CMK (cell line): Measurements from ENCODE around the gene FBXL13.
"Not testable (repeated sequence)": the region's sequence is repeated elsewhere in the genome, so short reads cannot be mapped to it uniquely, and the experiment has no call there.

Experiments used
- DNase-seq: peaks from one replicate; pipeline ENCODE4 v3.0.0-alpha.2; 2010; ENCODE audit warnings: low read depth

FBXL13 gene

DNA sequence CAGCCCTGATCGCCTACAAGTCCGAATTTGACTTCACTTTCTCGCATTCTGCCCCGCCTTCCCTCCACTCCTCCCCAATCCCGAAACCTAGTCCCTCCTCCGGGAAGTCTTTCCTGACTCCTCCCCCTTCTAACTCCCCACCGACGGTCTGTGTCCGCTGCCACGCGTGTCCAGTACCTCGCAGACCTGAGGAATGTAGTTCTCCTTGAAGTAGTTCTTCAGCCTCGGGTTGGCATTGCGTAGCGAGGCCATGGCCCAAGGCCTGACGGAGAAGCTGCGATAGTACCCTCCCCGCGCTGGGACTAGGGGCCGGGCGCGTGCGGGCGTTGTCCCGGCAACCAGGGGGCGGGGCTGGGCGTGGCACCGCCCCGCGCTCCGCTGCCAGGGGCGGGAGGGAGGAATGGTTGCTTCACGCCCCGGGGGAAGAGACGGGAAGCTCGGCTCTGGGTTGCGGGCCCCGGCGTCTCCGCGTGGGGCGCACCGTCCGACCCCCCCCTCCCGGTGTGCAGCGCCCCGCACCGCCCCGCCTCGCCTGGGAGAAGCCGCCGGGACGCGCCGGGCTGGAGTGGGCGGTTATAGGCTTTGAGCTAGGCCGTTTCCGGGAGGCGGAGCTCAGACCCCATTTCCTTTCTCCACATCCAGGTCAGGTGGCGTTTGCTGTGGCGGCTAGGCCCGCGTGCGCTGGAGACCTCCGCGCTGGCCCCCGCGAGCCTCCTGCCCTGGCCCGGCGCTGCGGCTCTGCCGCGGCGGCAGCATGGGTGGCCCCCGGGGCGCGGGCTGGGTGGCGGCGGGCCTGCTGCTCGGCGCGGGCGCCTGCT lies at the start of gene FBXL13, which contains the start of gene ARMC10:
FBXL13 (minus strand) TSS at position 278 of the 818 bp plus-strand sequence.
ARMC10 (plus strand) TSS at position 622 of the 818 bp plus-strand sequence; CDS start at position 755, 133 bp downstream.
- peak; percentile 66 for DNase-seq

DNA sequence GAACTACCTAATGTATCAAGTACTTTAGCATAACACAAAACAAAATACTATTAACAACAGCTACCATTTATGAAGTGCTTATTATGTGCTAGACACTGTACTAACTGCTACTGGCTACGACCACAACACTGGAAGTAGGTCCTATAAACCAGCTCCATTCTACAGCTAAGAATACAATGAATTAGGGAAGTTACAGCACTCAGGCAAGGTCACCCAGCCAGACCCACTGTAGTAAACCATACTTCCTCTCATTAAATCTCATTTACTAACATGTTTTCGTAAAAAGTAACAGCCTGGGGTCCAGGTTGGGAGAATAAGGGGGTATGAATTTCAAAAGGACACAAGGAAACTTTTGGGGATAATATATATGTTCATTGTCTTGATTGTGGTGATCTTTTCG lies 48.9 kb upstream of the FBXL13 start:
- no peak for DNase-seq

DNA sequence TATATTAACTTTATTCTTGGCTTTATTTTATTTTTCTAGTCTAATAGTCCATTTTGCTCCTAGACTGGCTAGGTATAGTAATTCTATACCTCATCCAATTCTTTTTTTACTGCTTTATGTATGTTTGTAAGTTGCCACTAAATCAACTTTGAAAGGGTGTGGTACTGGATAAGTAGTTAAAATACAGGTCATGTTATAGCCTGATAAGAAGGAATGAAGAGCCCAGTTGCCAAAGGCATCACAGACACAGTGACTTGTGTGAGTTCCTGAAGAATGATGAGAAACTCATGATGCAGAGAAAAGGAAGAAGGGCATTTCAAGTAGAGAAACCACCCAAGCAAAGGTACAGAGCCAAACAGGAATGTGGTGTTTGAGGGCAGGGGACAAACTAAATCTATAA lies 47.0 kb upstream of the FBXL13 start:
- no peak for DNase-seq

DNA sequence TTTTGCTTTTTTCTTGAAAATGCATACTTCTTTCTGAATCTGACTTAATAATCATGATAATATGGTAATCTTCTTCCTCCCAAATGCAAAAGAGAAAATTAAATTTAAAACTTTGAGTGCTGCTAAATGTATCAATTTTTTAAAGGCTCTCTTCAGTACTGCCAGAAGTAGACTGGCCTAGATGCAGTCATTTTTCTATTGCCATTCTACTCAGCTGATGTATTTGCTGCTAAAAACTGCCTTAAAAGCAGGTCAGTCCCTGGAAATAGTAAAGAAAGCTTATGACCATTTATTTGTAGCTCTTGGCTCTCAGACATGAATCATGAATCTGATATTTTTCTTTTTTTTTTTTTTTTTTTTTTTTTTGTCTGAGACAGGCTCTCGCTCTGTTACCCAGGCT lies 45.8 kb upstream of the FBXL13 start:
- DNase-seq: no peak

DNA sequence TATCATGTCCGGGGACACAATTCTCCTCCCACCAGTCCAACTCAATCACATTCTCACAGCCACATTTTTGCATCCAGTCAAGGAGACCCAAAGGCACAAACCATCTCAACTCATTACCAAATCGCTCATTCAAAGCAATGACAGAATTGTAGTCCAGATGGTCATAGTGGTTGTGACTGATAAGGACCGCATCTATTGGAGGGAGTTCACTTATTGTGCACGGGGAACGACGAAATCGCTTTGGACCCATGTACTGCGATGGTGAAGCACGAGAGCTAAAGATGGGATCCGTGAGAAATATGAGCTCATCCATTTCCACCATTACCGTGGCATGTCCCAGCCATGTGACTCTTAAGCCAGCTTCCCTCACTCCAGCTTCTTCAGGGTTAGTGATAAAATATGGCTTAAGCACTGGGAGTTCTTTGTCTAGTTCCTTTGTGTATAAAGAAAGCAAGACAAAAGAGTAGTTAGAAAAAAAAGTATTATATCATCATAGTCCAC lies 45.2 kb upstream of the FBXL13 start:
- no peak for DNase-seq

DNA sequence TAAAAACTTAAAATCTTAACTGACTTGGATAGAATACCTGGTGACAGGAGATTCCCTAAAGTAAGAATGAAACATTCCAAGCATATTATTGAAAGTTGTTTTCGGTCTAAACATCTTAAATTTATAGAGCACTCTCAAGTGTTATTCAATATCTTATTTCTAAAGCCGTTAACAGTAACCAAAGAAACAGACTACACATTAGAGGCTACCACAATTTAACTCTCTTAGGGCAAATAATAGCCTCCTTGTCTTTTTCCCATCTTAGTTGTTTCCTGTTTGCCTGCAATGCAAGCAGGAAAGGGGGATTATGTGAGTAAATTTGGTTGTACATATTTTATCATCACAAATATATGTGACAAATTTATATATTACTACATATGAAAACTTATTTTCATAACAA lies 42.9 kb upstream of the FBXL13 start:
- DNase-seq: no peak

DNA sequence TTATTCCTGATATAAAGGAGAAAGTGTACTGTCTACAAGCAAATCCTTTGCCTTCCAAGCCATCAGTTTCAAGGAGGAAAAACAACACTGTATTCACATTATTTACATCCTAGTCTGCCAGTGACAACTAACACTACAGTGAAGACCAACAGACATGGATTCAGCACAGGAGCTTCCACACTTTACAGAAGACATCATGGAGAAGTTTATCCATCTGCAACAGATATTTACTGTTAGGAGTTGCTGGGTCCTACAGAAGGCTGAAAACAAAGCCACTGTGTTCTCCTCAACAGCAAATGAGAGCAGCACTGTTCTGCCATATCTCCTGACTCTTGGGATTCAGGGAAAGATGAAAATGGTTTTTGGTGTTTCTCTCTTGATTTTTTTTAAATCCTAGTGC lies 42.4 kb upstream of the FBXL13 start:
- no peak for DNase-seq

DNA sequence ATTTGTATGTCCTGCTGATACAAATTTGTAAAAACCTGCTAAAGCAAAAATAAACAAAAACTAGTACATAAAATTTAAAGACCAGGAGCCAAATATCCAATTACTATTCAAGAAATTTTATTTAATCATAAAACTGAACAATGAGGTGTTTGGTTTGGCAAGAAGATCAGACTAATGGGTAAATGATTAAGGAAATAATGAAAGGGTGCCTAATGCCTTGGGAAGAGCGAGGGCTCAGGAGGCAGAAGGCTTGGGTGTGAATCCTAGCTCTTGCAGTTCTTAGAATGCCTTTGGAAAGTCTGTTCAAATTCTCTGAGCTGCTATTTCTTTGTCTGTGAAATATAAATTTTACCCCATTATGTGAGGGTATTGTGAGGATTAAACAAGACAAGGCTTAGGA lies 41.9 kb upstream of the FBXL13 start:
- no peak for DNase-seq

DNA sequence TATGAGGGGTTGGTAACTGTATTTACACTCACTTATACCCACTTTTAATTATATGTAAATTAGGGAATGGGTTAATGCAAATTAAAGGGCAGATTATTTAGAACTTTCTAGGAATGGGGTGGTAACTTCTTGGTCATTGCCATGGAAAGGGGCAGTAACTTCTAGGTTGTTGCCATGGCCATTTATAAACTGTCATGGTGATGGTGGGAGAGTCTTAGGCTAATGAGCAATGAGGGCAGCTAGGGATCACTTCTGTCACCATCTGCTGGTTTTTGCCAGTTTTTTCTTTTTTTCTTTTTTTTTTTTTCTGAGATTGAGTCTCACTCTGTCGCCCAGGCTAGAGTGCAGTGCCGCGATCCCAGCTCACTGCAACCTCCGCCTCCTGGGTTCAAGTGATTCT lies 41.2 kb upstream of the FBXL13 start:
- DNase-seq: no peak

DNA sequence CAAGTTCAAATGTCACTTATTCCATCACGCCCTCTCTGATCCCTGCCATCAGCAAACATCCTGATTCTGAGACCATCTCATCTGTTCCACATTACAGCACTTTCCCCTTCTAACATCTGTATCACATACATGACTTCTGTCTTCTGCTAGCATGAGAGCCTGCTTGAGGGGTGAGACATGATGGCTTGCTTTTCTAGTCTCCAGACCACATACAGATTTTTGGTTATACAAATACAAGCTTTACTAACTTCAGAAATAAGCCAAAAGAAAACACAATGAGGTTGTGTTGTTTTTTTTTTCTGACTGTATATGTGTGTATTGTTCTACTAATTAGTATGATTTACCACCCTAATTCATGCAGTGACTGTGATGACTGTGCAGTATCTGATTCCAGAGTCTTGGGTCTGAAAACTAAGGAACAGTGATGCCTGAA lies 40.0 kb upstream of the FBXL13 start:
- no peak for DNase-seq

DNA sequence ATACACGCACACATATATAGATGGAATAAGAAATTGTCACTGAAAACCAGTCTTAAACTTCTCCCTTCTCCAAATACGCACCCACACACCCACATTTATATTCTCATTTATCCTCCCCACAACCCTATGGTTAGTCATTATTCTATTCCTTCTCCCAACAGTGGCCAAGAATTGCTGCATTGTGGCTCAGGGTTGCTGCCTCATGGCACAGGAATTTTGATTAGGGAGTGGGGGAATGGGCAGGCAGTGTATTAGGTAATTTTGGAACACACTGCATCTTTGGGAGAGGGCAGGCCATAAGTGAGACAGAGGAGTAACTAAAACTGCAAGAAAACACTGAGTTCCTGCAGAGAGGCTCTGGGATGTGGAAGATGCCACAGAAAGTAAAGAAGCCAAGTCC lies 38.6 kb upstream of the FBXL13 start:
- DNase-seq: no peak

DNA sequence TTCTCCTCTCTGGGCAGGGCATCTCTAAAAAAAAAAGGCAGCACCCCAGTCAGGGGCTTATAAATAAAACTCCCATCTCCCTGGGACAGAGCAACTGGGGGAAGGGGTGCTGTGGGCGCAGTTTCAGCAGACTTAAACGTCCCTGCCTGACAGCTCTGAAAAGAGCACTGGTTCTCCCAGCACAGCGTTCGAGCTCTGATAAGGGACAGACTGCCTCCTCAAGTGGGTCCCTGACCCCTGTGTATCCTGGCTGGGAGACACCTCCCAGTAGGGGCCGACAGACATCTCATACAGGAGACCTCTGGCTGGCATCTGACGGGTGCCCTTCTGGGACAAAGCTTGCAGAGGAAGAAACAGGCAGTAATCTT lies 32.1 kb upstream of the FBXL13 start:
- not testable (repeated sequence) for DNase-seq

DNA sequence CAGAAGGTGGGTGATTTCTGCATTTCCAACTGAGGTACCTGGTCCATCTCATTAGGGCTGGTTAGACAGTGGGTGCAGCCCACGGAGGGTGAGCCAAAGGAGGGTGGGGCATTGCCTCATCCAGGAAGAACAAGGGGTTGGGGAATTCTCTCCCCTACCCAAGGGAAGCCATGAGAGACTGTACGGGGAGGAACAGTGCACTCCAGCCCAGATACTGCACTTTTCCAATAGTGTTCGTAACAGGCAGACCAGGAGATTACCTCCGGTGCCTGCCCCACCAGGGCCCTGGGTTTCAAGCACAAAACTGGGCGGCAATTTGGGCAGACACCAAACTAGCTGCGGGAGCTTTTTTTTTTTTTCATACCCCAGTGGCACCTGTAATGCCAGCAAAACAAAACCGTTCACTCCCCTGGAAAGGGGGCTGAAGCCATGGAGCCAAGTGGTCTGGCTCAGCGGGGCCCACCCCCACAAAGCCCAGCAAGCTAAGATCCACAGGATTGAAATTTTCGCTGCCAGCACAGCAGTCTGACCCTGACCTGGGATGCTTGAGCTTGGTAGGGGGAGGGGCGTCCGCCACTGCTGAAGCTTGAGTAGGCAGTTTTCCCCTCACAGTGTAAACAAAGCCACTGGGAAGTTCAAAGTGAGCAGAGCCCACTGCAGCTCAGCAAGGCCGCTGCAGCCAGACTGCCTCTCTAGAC lies 31.6 kb upstream of the FBXL13 start:
- DNase-seq: no peak

DNA sequence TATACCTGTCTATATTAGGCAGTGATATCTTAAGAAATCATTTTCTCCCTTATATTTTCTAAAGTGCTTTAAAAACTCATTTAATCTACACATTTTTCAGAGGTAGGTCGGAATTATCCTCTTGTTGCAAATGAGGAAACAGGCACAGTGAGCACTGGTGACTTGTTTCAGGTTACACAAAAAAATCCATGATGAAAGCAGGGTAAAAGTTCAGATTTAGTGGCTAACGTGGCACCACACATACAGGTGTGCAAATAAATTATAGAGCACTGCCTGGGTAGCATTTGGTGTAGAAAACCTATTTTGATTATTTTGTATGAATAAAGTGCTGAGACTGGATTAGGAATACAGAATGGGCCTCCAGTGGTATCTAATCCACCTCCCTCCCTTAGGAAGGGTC lies 26.9 kb upstream of the FBXL13 start:
- DNase-seq: no peak

DNA sequence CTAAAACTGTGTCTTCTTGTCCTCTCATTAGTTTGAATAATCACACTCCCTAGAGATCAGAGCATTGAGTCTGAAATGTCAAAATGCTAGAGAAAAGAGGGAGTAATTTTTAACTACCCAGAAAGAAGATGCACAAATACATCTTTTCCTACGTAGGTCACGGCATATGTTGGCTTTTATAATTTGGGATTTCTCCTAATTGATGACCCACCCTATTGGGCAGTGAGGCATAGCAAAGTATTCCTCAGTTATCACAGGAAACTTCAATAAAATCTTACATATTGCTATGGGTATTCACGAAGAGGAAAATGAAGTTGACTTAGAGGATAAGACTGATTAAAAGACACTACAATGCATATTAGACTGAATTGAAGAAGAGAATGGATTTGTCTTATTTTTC lies 25.8 kb upstream of the FBXL13 start:
- no peak for DNase-seq

DNA sequence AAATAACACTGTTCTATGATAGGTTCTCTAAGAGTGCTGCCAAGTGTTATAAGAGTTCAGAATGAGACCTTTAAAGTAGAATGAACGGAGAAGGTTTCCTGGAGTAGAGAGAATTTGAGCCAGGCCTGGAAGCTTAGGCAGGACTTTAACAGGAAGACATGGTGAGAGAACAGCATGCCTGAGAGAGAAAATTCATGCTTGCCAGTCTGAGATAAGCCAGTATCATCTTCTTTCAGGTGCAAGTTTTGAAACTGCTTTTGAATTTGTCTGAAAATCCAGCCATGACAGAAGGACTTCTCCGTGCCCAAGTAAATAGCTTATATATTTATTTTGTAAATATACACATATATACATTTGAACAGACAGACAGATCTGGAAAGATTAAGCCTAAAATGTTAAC lies 22.4 kb upstream of the FBXL13 start:
- no peak for DNase-seq

DNA sequence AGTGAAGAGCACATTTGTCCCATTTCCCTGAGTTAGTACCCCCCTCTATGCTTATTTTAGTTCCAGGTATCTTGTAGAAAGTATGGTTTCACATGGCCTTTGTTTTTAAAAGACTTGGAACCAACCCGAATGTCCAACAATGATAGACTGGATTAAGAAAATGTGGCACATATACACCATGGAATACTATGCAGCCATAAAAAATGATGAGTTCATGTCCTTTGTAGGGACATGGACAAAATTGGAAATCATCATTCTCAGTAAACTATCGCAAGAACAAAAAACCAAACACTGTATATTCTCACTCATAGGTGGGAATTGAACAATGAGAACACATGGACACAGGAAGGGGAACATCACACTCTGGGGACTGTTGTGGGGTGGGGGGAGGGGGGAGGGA lies 21.0 kb upstream of the FBXL13 start:
- DNase-seq: not testable (repeated sequence)

DNA sequence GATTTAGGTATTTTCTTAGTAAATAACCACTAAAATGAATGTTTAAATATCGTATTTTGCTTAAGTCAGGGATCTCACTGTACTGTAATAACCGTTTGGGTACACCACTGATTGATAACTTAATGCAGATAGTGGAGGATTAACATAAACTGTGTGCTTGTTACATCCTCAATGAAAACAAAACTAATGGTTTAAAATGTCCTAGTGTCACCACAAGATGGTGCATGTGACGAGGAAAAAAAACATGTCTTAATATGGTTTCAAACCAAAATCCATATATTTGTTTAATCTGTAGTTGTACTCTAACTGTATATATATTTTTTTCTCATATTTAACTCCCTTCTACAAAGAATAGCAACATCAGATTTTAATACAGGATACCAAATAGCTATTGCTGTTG lies 19.5 kb upstream of the FBXL13 start:
- no peak for DNase-seq

DNA sequence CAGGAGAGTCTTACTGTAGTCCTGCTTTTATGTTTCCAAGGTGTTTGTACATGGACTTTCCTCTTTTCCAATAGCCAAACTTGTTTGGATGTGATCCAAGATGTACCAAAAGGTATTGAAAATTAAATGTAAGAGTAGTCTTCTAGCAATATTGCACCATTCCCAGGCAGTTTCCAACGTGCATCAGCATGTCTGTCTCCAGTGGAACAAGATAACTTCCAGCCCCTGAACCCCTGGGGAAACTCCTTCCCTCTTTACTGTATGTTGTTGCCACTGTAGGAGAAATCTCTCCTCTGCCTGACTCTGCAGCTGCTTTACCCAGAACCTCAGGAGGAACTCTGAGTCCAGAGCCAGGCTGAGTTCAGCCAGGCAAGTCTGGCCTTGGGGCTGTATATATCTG lies 18.8 kb upstream of the FBXL13 start:
- no peak for DNase-seq

DNA sequence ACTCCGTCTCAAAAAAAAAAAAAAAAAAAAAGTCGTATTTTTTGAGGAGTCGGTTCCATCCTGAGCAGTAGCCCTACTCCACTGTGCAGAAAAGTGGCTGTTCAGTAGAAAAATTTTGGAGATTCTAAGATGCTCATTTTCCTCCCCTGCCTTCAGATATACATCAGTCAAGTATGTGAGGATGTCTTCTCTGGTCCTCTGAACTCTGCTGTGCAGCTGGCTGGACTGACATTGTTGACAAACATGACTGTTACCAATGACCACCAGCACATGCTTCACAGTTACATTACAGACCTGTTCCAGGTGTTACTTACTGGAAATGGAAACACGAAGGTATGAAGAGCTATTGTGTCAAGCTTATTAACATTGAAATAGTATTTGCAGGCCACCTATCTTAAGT lies 17.7 kb upstream of the FBXL13 start:
- DNase-seq: not testable (repeated sequence)

DNA sequence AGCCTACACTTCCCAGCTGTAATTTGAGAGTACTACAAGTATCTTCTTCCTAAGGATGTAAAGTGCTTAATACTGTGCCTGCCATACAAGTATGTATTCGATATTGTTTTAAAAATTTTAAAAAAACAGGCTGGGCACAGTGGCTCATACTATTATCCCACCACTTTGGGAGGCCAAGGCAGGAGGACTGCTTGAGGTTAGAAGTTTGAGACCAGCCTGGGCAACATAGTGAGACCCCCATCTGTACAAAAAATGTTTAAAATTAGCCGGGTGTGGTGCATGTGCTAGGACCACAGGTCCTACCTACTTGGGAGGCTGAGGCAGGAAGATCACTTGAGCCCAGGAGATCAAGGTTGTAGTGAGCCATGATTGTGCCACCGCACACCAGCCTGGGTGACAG lies 8.6 kb upstream of the FBXL13 start:
- DNase-seq: no peak

DNA sequence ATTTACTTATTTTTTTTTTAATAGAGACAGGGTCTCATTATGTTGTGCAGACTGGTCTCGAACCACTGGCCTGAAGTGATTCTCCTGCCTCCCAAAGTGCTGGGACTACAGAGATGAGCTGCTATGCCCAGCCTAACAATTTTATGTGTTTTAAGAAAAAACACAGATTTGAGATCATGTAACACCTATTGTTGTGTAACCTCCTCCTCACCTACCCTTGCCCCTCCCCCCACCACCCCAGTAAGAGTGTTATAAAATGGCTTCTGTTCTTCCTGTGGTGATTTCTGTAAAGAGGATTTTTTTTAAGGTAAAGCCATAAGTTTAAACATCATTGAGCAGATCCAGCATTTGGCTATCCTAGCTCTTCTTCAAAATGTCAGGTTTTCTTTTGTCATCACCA lies 7.9 kb upstream of the FBXL13 start:
- no peak for DNase-seq

DNA sequence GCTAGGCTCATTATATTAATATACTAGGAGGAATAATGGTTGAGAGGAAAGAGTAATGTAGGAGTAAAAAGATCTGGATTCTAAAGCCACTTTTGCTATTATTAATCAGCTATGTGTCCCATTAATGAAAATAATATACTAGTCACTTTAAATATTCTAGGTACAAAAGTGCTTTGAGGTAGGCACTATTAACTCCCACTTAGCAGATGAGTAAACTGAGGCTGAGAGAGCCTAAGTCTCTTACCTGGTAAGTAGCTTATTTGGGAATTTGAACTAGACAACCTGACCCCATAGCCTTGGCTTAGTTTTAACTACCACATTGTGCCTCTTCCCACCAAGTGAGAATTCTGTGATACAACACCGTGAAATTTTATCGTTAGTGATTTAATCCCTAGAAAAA lies 6.3 kb upstream of the FBXL13 start:
- DNase-seq: no peak
